GM20000 (cell line): Measurements from ENCODE around the gene BBOX1.
"Not testable (repeated sequence)": the region's sequence is repeated elsewhere in the genome, so short reads cannot be mapped to it uniquely, and the experiment has no call there.

Experiments
- DNase-seq: peaks from one replicate; pipeline ENCODE4 v3.0.0; 2012; ENCODE audit warnings: low spot score
- CTCF ChIP-seq: IDR thresholded peaks from 2 replicates; pipeline ENCODE4 v1.5.1; 2012; ENCODE audit warnings: mild to moderate bottlenecking, control low read depth; ENCODE audit errors: extremely low read depth, missing control alignments

Gene BBOX1

DNA sequence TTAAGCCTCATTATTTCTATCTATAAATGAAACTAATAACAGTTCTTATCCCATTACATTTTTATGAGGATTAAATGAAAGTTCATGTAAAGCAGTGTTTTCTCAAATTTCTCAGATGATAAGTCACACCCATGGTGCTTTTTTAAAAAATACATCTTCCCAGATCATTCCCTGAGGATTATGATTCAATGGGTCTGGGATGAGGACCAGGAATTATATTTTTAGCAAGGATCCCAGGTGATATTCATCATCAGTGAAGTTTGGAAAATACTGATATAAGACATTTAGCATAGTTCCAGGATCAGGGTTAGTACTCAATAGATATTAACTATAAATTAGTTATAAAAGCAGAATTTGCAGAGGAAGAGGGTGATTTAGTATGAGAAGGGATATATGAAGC lies 89.1 kb downstream of the BBOX1 start:
- no peak for TF ChIP-seq CTCF
- DNase-seq = no peak

DNA sequence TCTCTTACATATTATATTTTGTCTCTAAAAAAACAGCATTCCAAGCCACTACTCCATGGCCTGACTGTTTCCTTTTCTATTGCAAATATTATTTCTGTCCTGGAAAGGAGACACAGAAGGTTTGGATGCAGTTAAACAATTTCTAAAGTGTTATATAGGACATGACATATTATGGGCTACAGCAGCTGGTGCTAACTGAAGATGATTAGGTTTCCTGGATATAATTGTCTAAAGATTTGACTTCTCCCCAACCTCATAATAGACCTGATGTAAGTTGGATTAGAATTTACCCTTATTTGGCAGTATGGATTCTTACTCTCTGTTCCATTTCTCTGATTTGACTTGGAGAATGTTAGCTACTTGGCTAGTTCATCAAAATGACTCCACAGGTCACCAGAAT lies 90.2 kb downstream of the BBOX1 start:
- TF ChIP-seq CTCF = no peak
- no peak for DNase-seq

DNA sequence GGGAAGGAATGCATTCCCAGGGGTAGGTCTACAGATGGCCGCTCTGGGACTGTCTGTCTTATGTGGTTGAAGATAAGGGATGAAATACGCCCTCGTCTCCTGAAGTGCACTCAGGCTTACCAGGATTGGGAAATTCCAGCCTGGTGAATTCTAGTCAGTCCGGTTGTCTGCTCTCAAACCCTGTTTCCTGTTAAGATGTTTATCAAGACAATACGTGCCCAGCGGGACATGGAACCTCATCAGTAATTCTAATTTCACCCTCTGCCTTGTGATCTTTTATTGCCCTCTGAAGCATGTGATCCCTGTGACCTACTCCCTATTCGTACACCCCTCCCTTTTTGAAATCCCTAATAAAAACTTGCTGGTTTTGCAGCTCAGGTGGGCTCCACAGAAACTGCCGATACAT lies 95.3 kb downstream of the BBOX1 start:
- DNase-seq = not testable (repeated sequence)

- no peak for TF ChIP-seq CTCF
- no peak for DNase-seq
Measured at GRCh38 chr11:27138716-27139115, 98.1 kb downstream of the BBOX1 start.

DNA sequence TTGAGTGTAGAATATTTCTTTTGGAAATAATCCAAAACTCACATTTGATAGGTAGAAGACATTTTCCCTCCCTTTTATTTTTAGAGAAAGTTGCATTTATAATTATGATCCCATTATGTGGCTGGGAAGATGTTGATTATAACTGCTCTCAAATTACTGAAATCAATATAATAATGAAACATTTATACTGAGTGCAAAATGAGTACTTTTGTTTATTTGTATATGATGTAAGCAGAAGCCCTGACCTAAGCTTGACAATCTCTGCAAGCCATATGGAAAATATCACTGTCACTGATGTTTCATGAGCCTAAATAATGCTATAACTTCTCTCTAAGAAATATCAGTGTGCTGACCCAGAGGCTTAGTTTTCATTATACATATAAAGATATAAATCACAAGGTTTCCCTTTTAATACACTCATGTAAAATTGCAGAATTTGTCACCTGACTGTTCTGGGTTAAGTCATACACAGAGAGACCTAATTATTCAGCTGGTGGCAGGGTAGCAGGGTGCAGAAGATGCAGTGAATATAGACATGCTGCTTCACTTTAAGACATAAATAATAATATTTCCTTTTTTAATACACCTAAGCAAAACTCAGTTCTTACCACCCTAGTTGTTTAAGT lies 99.2 kb downstream of the BBOX1 start:
- no peak for TF ChIP-seq CTCF
- no peak for DNase-seq

DNA sequence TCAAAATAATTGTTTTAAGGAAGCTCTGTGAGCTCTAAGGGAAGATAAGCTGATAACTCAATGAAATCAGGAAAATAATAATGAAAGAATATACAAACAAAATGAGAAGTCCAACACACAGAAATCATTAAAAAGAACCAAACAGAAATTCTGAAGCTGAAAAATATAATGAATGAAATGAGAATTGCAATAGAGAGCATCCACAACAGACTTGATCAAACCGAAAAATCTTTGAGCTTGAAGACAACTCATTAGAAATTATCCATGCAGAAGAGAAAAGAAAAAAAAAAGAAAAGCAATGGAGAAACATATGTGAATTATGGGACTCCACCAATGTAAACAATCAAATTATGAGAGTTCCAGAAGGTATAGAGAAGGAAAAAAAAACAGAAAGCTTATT lies 101.0 kb downstream of the BBOX1 start:
- no peak for TF ChIP-seq CTCF
- no peak for DNase-seq

DNA sequence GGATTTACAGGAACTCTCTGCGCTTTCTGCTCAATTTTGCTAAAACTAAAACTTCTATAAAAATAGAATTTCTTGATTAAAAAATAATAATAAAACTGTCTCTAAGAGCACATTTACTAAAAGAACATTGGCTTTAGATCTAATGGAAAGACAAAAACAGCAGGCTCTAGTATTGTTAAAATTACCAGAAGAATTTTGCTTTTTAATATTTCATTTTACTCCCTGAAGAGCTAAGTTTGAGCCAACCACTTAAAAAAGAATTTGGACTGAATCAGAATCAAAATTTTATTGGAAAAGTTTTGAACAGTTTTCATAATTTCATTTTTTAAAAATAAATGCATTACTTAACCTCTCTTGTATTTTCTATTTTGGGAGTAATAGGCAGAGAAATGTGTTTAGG lies 107.3 kb downstream of the BBOX1 start:
- no peak for DNase-seq
- TF ChIP-seq CTCF = no peak

GRCh38 chr11:27148506-27148905 lies 107.9 kb downstream of the BBOX1 start:
- no peak for TF ChIP-seq CTCF
- no peak for DNase-seq
